GDM1 (cell line): ENCODE data around the gene NOL4L.

Experiments
- DNase-seq: peaks from one replicate; lab custom pipeline; 2025; lab: John Stamatoyannopoulos, UW

Gene NOL4L

DNA sequence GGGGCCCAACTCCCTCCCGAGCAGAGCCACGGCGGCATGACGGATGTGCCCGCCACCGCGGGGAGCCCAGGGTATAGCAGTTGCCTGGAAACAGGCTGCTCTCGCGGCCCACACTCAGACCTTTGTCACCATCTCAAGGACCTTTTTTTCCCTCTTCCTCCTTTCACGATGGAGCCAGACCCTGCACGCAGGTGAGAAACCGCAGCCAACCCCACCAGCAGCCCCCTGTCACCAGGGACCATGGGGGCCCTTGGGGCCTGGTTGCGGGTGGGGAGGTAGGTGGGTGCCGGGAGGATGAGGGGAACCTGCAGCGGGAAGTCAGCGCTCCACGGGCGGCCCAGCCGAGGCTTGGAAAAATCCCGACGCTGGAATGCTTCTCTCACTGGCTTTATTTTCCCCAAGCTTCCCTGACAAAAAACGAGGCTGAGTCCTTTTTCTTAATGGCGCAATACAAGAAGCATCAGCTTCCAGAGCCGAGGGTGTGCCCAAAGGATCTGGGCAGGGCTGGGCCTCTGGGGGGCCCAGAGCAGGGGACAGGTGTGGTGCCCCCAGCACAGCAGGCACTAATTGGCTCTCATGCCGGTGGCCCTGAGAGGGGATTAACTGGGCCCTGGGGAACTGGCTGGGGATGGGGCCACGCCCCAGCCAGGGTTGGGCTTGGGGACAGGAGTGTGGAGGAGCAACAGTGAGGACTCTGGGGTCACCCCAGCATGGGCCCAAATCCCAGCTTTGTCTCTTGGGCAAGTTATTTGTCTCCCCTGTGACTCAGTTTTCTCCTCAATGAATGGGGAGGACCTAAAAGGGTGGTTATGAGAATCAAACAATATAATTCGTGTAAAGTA lies 23.9 kb downstream of the NOL4L start:
- no peak for DNase-seq

DNA sequence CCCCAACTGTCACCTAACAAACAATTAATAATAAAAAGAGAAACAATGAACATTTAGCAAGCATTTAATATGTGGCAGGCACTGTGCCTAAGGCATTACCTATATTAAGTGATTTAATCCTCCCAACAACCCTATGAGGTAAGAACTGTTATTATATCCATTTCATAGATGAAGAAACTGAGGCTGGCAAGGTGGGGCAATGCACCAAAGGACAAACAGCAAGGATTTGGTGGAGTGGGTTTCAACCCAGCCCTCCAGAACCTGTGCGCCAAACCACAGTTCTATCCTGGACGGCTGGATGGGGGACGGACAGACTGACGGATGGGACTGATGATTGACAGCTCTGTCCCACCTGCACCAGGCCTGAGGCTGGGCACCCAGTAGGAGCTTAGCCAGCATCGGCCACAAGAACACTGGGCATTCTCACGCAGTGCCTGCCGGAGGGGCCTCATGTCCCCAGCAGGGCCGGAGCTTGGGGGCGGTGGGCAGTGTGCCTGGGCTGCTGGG lies 24.6 kb downstream of the NOL4L start:
- no peak for DNase-seq

DNA sequence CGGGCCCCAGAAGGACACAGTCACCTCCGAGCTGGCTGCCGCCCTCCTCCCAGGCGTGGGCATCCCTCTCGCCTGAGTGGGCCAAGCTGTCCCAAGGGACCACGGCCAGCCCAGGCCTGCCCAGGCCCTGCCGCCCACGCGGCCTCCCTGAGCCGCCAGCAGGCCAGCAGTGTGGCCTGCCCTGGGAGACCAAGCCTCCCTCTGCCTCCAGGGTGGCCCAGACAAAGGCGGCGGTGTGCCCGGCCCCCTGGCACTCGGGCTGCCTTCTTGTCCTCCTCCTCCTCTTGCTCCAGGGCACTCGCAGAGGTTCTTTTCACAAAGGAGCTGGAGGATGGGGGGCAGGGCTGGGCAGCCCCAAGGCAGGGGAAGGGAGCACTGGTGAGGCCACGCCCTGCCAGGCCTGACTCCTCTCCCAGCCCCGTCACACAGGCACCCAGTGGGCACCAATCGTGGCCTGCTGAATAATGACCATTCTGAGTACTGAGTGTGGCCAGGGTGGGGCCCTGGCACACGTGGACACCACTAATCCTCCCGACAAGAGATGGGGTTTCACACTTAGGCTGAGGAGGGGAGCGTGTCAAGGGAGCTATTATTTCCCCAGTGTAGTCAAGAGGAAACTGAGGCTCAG lies 25.3 kb downstream of the NOL4L start:
- no peak for DNase-seq

DNA sequence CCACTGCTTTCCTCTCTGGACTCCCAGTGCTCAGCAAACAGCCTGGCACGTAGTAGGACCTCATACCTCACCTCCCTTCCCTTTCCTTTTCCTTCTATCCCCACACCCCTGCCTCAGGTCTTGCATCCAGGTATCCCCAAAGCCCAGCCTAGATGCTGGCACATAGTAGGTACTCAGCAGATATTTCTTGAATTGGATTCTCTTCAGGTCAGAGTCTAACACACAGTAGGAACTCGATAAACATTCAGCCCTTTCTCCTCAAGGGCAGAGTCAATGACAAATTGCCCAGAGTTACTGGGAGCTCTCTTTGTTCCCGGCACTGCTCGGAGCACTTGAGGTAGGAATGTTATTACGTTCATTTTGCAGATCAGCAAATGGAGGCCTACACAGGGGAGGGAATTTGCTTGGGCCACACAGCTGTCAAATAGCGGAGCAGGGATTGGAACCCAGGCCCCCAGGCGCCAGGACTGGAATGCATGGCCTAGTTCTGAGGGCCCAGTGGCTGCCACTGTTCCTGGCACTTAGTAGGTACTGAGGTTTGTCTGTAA lies 25.9 kb downstream of the NOL4L start:
- no peak for DNase-seq

DNA sequence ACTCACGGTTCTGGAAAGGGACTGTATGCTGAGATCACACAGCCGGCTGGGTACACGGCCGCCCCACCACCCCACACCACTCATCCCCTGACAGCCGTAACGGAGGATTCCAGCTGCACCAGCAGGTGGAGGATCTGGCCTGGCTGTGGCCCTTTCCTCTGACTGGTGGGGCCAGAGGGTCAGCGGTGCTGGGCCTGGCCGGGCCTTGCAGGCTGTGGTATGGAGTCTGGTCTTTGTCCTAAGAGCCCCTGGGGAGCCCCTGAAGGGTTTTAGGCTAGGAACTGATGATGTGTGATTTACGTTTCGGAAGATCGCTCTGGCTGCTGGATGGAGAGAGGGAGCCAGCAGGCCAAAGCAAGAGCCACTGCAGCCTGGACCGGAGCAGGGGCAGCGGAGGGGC lies 26.6 kb downstream of the NOL4L start:
- no peak for DNase-seq

DNA sequence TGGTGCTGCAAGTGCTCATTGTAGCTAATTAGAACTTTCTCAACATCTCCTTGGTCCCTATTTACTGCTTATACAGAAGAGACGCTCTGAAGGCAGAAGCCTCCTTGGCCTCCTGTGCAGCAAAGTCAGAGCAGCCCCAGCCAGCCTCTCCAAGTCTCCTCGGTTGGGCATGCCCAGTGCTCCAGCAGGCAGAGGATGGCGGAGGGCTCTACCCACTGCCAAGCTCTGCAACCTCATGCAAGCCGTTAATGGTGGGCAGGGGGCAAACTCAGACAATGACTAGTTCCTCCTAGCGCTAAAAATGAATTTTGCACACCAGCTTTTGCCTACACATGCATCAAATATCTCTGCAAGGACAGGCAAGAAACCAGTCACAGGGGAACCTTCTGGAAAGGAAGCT lies 27.8 kb downstream of the NOL4L start:
- no peak for DNase-seq

DNA sequence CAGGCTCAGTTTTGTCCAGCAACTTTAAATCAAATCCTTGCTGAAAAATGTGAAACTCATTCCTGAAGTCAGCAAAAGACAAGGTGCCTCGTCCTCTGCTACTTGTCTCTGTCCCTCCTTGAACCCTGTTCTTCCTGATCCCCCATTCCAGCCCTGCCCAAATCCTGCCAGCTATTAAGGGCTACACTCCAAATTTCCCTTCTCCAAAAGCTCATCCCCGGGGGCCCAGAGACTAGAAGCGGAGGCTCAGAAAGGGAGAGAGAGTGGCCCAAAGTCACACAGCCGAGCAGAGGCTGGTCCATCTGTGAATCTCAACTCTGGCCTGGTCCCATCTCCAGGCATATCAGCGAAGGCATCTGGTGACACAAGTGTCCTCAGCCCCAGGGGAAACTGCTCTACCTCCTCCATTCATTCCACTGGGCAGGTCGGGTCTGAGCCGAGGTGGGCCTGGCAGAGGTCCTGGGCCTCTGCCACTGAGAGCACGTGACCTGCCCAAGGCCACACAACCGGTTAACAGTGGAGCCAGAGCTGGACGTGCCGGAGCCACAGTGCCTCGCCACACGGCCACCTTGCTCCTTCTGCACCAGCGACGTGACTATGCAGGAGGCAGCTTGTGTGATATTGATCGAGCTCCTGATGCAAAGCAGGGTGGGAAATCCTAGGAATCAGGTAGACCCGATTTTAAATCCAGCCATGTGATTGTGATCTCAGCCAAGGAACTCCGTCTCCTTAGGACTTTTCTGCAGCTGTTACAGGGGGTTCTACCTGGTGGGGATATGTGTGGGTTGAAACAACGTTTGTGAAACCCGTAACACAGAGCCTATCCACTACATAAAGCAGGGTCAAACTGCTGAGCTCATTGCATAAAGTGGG lies 28.6 kb downstream of the NOL4L start:
- DNase-seq: no peak

DNA sequence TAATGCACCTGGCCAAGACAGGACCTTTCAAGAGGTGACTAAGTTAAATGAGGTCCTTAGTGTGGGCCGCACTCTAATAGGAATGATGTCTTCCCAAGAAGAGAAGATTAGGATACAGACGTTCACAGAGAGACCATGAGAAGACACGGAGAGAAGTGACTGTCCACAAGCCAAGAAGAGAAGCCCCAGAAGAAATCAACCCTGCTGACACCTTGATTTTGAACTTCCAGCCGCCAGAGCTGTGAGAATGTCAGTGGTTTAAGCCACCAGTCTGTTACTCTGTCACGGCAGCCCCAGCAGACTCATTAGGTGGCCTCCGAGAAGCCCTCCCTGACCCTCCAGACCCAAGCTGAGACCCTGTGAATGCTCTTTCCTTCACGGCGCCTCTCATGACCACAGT lies 29.5 kb downstream of the NOL4L start:
- no peak for DNase-seq

DNA sequence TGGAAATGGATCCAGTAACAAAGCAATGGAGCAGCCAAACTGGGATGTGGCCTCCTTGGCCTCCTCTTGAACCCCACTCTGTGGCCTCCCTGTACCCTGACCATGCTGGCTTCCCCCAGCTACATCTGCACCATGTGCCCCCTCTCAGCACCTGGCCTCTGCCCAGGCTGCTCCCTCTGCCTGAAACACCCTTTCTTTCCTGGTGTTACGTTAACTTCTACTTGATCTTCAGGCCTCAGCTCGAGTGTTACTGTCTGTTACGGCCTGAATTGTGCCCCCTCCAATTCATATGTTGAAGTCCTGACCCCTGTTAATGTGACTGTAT lies 30.2 kb downstream of the NOL4L start:
- DNase-seq: no peak

DNA sequence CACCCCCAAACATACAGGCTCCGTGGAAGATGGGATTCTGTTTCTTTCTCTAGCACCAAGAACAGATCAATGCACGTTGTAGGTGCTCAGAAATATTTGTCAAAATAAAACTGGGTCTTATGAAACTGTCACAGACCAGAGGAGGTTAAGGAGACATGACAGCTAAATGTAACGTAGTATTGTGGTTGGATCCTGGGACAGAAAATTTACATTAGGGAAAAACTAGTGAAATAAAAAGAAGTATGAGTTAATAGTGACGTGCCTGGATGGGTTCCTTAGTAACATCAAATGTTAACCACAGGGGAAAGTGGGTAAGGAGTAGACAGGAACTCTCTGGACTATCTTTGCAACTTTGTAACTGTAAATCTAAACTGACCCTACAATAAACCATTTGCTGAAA lies 31.5 kb downstream of the NOL4L start:
- no peak for DNase-seq

DNA sequence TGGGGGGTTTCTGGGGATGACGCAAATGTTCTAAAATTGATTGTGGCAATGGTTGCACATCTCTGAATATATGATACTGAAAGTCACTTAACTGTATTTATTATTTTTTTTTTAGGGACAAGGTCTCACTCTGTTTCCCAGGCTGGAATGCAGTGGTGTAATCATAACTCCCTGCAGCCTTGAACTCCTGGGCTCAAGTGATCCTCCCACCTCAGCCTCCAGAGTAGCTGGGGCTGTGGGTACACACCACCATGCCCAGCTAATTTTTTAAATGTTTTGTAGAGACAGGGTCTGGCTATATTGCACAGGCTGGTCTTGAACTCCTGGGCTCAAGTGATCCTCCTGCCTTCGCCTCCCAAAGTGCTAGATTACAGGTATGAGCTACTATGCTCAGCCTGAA lies 33.4 kb downstream of the NOL4L start:
- no peak for DNase-seq

DNA sequence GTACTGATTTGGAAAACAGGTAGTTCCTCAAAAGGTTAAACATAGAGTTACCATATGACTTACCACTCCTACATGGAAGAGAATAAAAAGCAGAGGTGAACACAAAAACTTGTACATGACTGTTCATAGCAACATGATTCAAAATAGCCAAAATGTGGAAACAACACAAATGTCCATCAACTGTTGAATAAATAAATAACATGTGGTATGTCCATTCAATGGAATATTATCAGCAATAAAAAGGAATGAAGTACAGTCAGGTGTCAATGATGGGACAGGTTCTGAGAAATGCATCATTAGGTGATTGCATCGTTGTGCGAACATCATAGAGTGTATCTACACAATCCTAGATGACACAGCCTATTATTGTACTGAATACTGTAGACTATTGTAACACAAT lies 35.3 kb downstream of the NOL4L start:
- DNase-seq: no peak

DNA sequence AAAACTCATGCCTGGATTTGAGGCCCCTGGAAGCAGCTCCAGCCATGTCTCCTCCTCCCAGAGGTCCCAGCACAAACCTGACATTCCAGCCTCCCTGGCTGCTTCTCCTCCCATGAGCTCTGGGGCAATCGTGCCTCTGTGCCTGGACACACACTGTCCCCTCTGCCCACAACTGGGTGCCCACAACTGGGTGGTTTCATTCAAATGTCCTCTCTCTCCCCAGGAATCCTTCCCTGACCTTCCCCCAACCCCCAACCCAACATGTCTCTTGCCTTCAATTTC lies 37.4 kb downstream of the NOL4L start:
- no peak for DNase-seq

DNA sequence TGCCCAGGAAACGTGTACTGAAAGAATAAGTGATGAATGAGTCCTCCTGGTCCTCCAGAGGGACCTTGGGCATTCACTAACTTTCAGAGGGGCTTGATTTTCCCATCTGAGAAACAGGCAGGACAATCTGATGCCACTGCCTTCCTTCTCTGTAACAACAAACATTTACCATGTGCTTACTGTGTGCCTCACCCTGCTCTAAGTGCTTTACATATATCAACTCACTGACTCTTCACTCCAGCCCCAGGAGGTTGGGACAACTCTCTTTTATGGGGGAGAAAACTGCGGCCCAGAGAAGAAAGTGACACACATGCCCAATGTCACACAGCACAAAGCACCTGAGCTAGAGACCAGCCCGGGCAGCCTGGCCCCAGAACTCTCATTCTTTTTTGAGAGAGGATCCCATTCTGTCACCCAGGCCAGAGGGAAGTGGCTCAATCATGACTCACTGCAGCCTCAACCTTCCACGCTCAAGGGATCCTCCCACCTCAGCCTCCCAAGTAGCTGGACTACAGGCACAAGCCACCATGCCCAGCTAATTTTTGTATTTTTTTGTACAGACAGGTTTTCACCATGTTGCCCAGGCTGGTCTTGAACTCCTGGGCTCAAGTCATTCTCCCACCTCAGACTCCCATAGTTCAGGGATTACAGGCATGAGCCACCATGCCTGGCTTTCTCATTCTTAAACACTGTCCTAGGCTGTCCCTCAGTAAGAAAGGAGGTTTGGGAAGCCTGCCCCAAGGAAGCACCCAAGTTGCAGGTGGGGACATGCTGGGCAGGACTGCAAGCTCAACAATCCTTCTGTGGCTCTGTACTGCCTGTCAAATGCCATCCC lies 38.0 kb downstream of the NOL4L start:
- no peak for DNase-seq

DNA sequence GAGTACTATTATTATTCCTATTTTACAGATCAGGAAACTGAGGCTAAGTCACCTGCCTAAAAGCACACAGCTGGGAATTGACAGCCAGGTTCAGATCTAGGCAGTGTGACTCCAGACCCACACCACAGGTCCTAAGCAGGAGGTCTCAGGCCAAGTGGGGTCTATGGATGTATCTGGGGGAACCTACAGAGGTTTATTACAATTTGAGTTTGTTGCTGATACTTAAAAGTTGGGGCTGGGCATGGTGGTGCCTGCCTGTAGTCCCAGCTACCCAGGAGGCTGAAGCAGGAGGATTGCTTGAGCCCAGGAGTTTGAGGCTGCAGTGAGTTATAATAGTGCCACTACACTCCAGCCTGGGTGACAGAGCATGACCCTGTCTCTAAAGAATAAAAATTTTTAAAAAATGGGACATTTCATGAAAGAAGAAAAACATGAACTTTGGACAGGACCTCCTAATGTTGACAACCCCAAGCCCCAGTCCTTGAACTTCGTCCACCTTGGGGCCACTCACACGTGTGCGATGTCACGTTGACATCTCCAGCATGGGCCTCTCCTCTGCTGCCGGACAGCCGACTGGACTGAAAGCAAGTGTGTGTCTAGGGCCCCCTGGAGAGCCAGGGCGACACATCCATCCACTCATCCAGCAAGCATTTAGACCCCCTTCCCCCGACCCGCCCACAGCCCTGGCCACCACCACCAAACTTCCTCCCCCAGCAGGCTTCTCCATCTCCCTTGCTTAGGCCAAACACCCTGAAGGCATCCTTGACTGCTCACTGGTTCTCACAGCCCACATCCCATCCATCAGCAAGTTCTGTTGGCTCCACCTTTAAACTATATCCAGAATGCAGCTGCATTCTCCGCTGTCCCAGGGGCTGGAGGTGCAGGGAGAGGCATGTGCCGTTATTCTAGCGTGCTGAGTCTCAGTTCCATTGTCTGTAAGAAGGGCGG lies 40.0 kb downstream of the NOL4L start:
- no peak for DNase-seq

DNA sequence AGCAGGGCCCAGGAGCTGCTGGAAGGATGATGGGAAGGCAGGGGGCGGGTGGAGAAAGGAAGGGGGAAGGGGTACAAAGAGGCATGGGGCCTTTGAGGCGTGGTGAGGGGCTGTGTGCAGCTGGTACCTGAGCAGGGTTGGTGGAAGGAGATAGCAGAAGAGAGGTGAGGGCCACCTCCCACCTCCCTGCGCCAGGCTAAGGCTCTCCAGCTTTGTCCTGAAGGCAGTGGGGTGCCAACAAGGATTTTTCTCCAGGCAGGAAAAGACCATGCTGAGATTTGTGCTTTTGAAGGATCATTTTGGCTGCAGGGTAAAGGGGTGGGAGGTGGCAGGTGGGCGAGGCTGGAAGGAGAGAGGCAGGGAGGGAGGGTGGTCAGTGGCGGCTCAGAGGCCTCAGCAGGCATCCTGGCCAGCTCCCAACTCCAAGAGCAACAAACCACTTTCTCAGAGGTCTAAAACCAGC lies 40.8 kb downstream of the NOL4L start:
- DNase-seq: no peak

DNA sequence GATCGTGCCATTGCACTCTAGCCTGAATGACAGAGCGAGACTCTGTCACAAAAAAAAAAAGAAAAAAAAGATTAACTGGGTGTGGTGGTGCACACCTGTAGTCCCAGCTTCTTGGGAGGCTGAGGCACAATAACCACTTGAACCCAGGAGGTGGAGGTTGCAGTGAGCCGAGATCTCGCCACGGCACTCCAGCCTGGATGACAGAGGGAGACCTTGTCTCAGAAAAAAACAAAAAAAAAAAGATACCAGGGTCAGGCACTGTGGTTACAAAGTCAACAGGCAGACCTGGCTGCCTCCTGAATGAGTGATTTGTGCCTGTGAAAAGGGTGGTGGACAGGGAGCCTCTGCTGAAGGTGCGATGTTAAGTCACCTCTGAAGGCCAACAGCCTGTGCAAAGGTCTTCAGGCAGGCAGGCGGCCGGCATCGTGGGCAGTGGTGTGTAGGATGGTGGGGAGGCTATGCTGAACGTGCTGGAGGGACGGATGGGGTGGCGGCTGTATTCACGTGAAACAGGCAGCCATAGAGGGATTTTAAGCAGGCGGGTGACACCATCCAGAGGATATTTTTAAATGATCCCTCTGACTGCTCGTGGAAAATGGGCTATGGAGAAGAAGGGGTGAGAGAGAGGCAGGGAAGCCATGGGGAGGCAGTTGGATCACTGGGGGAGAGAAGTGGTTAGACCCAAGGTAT lies 41.4 kb downstream of the NOL4L start:
- DNase-seq: no peak

DNA sequence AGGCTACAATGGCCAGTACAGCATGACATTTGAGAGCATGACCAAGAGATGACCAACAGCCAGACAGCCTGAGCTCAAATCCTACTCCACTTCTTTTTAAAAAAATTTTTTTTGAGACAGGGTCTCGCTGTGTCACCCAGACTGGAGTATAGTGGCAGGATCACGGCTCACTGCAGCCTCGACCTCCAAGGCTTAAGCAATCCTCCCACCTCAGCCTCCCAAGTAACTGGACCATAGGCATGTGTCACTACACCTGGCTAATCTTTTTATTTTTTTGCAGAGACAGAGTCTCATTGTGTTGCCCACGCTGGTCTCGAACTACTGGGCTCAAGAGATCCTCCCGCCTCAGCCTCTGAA lies 42.9 kb downstream of the NOL4L start:
- DNase-seq: no peak

DNA sequence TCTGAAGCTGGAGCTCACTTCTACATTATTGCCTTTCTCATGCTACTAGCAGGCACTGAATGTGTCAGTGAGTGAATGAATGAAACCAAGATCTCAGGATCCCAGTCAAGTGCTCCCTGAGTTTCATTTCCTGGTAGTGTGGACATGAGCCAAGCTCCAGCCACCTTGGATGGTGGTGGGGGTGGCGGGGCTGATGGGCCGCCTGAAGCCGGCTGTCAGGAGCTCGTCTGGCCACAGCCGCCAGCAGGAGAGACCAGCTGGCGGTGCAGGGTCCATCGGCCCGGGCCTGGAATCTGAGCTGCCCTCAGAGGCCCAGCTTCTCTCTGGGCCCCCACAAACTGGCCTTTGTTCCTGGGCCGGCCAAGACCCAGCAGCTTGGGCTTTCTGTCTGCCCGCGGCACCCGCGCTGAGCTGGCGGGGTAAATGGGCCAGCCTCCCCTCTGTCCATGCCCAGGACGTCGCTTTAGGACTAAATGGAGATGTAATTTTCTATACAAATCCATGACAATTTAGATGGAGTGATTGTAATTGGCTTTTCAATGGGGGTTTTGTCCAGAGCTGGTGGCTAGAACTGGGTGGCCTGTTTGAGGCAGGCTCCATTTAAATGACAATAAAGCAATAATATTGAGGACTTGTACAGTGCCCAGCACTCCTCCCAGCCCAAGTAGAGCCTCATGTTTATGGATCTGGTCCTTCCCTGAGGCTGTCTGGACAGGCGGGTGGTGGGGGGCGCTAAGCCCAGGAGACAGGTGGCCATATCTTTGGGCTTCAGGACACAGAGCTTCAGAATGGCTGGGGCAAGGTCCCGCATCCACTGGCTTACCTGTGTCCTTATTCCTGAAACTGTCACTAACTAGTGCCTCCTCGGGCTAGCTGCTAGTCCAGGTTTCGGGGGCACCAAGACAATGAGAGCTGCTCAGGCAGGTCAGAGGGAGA lies 43.5 kb downstream of the NOL4L start:
- no peak for DNase-seq
